C4-2B (cell line): ENCODE results near the gene FHL3.

Experiments
- ZFX ChIP-seq: fragments of 450-650 bp; IDR thresholded peaks from 2 replicates; pipeline ENCODE4 v1.6.1; 2017
- TF ChIP-seq, protein P1 (sequence below): fragments of 450-650 bp; conservative IDR thresholded peaks from 2 replicates; pipeline ENCODE4 v1.5.1; 2017; ENCODE audit warnings: mild to moderate bottlenecking

DNA sequence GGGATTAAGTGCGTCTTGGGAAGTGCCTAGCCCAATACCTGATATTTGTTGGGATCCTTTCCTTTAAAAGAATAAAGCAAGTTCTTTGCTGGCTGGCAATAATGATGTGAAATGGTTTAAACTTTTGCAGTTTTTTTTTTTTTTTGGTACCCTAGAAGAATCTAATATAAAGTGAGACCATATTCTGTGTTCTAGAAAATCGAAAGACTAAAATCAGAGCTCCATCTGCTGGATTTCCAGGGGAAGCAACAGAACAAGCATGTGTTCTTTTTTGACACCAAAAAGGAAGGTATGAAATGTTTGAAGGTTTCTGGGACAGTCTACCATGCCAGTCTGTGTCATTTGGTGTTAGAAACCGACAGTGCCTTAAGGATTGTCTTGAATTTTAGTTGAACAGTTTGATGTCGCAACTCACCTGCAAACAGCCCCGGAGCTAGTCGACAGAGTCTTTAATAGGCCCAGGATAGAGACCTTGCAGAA lies 13.6 kb upstream of the FHL3 start:
- TF ChIP-seq, protein P1, sequence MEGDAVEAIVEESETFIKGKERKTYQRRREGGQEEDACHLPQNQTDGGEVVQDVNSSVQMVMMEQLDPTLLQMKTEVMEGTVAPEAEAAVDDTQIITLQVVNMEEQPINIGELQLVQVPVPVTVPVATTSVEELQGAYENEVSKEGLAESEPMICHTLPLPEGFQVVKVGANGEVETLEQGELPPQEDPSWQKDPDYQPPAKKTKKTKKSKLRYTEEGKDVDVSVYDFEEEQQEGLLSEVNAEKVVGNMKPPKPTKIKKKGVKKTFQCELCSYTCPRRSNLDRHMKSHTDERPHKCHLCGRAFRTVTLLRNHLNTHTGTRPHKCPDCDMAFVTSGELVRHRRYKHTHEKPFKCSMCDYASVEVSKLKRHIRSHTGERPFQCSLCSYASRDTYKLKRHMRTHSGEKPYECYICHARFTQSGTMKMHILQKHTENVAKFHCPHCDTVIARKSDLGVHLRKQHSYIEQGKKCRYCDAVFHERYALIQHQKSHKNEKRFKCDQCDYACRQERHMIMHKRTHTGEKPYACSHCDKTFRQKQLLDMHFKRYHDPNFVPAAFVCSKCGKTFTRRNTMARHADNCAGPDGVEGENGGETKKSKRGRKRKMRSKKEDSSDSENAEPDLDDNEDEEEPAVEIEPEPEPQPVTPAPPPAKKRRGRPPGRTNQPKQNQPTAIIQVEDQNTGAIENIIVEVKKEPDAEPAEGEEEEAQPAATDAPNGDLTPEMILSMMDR, result peak; percentile 72
- no peak for TF ChIP-seq ZFX
